Psoas muscle (tissue), 8 donors: ENCODE results near the gene SYF2. TPM values are rescaled to one million over a fixed set of nuclear protein-coding genes. Genes with fewer than 3 reads are reported as not detected.

Source experiments
- ATAC-seq, 4 donors: fragments of 200-7000 bp; cut with Tn5 transposase; one replicate each; pipeline ENCODE4 v1.9.1; 2020; ENCODE audit warnings: moderate library complexity in 3 of 4, mild to moderate bottlenecking in 2 of 4
- DNase-seq, 2 donors: peaks; one replicate each; pipeline ENCODE4 v3.0.0-alpha.2; 2020
- H3K27ac ChIP-seq: fragments of 200-600 bp; one replicate; pipeline ENCODE4 v1.8.0; 2022
- H3K27me3 ChIP-seq, 3 donors: fragments of 200-600 bp in 1 of 3; one replicate each; pipeline versions ENCODE4 v1.6.1 to v1.8.0; 2013 to 2022; ENCODE audit warnings: low read length in 2 of 3, mild to moderate bottlenecking in 2 of 3, moderate library complexity in 1 of 3; ENCODE audit not compliant: insufficient read depth in 3 of 3
- H3K36me3 ChIP-seq, 2 donors: fragments of 200-600 bp in 1 of 2; one replicate each; pipeline versions ENCODE4 v1.6.1 to v1.8.0; 2013 to 2022; ENCODE audit warnings: low read depth in 1 of 2, mild to moderate bottlenecking in 1 of 2, moderate library complexity in 1 of 2; ENCODE audit not compliant: insufficient read depth in 1 of 2
- H3K4me1 ChIP-seq: fragments of 200-600 bp; one replicate; pipeline ENCODE4 v1.8.0; 2022
- H3K4me3 ChIP-seq: fragments of 200-600 bp; one replicate; pipeline ENCODE4 v1.8.0; 2022; ENCODE audit warnings: mild to moderate bottlenecking
- H3K9me3 ChIP-seq: fragments of 200-600 bp; one replicate; pipeline ENCODE4 v1.8.0; 2022
- WGBS, 3 donors: extraction: QIAGEN DNeasy Blood & Tissue Kit; methylation state at CpG; one replicate each; pipeline versions ENCODE4 v1.1.6 to v1.1.7; 2013; 5-methylcytosine and 5-hydroxymethylcytosine counted together
- intact Hi-C, 2 donors: fragments of 100-400 bp; cut with DNase I; formaldehyde crosslinking; loops; one replicate each; pipeline versions ENCODE4 v1.11.0 to v1.14.2; 2022
- polyA plus RNA-seq, 3 donors: library from polyadenylated mRNA; stranded (reverse); fragments of 200-250 nt; gene quantifications; one replicate each; pipeline ENCODE4 v1.2.3, GENCODE V29; 2013
- total RNA-seq, 4 donors: library from RNA; stranded (reverse); fragmentation: NEBNext Ultra II Directional in 2 of 4; extraction: Animal tissue kit (Norgen Biotek cat#: 25700) in 2 of 4; gene quantifications; one replicate each; pipeline versions ENCODE4 v1.2.1 to v1.2.4, GENCODE V29; 2021 to 2023
- TF ChIP-seq, protein P1 (sequence below): fragments of 200-600 bp; IDR thresholded peaks from one replicate; pipeline ENCODE4 v1.8.0; 2022; ENCODE audit warnings: antibody characterized with exemption
- donor health status: healthy with polysubstance abuse.
- donor health status: DM: no; HTN: no; CAD: no; lungs with moderate emphysema.
- donor health status: Bipolar disorder and iron deficiency.
- donor health status: healthy.
- donor health status: DM: yes; HTN: yes; CAD: no.
- donor health status: DM: no; HTN: no; CAD: no.
- donor health status: DM: no; HTN: no; CAD: no.
- donor health status: DM: yes; HTN: yes; CAD: no.

SYF2 gene
- total and polyA plus RNA-seq, 7 donors, result 23.9 to 92.9 (median 44.5) TPM

DNA sequence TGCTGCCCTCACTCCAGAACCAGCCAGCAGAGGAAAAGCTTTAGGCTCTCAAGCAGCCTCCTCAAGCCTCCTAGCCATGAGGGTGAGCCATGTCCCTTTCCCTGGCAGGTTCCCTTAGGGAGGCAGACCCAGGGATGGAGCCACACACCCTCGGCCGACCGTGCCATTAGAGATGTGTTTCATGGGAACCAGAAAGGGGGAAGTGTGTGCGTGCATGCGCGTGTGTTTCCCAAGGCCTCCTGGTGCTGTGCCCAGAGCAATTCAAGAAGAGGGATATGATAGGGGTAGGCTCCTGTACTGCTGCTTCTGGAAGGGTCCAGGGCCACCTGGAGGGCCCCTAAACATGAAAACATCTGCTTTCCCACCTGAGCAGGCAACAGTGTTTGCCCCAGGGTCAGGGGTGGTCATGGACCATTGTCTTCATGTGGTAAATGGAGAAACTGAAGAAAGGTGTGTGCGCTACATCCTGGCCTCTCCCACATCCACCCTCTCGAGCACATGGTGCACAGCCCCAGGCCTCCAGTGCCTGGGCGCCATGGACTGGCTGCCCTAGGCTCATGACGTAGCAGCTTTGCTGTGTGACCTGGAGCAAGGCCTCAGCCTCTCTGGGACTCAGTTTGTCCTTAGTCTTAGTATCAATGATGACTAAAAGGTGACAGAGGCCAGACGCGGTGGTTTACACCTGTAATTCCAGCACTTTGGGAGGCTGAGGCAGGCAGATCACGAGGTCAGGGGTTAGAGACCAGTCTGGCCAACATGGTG is 48.1 kb downstream of the SYF2 start:
- TF ChIP-seq, protein P1, sequence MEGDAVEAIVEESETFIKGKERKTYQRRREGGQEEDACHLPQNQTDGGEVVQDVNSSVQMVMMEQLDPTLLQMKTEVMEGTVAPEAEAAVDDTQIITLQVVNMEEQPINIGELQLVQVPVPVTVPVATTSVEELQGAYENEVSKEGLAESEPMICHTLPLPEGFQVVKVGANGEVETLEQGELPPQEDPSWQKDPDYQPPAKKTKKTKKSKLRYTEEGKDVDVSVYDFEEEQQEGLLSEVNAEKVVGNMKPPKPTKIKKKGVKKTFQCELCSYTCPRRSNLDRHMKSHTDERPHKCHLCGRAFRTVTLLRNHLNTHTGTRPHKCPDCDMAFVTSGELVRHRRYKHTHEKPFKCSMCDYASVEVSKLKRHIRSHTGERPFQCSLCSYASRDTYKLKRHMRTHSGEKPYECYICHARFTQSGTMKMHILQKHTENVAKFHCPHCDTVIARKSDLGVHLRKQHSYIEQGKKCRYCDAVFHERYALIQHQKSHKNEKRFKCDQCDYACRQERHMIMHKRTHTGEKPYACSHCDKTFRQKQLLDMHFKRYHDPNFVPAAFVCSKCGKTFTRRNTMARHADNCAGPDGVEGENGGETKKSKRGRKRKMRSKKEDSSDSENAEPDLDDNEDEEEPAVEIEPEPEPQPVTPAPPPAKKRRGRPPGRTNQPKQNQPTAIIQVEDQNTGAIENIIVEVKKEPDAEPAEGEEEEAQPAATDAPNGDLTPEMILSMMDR, result no peak
- Histone ChIP-seq H3K4me1 (no peaks in the 10 kb centered on the region), H3K27ac (no peak overlapping the region), H3K27me3 (peaks cover 0 to 7% (median 0%) of the 10 kb centered on the region in 3 donors), H3K36me3 (no peaks in the 10 kb centered on the region), H3K4me3 (no peak overlapping the region), H3K9me3 (no peaks in the 10 kb centered on the region)
- ATAC-seq (no peak), DNase-seq (no peak)
- intact Hi-C loops, result no loop called here
- WGBS, 3 donors, result 85 to 88% (median 87%) methylated on average over 13 of the region's 13 CpGs

DNA sequence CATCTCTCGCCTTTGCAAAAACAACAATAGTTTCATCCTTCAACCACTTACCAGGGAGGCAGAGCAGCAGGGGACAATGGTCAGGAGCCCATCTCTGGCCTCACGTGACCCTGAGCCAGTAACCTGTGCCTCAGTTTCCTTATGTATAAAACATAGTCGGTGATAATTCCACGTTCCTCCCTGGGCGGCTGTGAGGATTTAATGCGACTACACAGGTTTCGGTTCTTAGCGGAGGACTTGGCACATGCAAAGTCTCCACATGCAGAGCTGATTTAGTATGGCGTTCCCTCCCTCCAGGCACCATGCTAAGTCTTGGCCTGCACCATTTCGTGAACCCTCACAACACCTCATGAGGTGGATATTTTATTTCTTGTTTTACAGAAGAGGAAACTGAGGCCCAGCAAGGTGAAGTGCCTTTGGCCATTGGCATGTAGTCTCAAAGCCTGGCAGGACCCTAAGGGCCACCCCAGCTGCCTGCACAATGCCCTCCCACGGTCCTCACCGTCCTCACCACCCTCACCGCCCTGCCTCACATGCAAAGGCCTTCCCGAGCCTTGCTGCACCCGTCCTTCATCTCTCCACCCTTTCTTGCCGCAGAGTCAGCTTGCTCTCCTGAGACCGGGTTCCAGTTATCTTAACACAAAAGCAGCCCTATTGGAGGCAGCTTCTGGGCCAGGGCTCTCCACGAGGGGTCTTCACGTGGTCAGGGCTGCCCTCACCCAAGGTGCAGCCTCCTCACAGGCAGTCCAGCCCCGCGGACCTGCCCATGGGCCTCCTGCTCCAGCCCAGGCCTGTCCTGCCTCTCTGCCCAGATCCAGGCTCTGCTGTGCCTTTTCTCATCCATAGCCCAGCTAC is 48.9 kb downstream of the SYF2 start:
- no peak overlapping the region for H3K27ac ChIP-seq
- DNase-seq, result no peak

DNA sequence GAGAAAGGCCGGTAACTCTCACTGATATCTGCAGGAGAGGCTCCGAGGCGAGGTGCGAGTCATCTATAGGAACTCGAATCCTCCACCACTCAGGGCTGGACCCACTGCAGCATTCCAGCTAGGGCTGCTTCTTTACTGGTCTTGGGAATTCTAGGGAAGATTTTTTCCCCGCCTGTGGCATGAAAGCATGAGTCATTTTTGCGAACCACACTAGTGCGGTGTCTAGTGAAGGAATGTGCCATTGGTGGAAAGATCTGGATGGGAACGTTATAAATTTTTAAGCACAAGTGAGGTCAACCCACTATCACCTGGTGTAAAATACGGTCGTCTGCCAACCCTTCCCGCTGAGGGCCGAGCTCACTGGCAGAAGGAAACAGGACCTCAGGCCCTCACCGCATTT is 49.7 kb downstream of the SYF2 start:
- no peaks in the 10 kb centered on the region for H3K9me3 ChIP-seq
- no peak overlapping the region for H3K27ac ChIP-seq
- intact Hi-C loops, result no loop called here
- TF ChIP-seq, protein P1, result no peak
- H3K4me3 ChIP-seq, result no peak overlapping the region
- ATAC-seq (no peak), DNase-seq (no peak)
- 83 to 87% (median 85%) methylated on average over 14 of the region's 14 CpGs for WGBS, 3 donors
- no peaks in the 10 kb centered on the region for H3K36me3 ChIP-seq
- no peaks in the 10 kb centered on the region for H3K4me1 ChIP-seq
- H3K27me3 ChIP-seq, result peaks cover 0 to 7% (median 0%) of the 10 kb centered on the region in 3 donors

More for the DNA sequence above, 48.9 kb downstream of the SYF2 start:
- H3K9me3 ChIP-seq, result no peaks in the 10 kb centered on the region
- ATAC-seq, result no peak
- 89 to 92% (median 91%) methylated on average over 21 of the region's 21 CpGs for WGBS, 3 donors
- H3K4me1 ChIP-seq, result no peaks in the 10 kb centered on the region
- intact Hi-C loops, result no loop called here
- H3K4me3 ChIP-seq, result no peak overlapping the region
- H3K27me3 ChIP-seq, result peaks cover 0 to 7% (median 0%) of the 10 kb centered on the region in 3 donors
- TF ChIP-seq, protein P1, result no peak
- no peaks in the 10 kb centered on the region for H3K36me3 ChIP-seq

DNA sequence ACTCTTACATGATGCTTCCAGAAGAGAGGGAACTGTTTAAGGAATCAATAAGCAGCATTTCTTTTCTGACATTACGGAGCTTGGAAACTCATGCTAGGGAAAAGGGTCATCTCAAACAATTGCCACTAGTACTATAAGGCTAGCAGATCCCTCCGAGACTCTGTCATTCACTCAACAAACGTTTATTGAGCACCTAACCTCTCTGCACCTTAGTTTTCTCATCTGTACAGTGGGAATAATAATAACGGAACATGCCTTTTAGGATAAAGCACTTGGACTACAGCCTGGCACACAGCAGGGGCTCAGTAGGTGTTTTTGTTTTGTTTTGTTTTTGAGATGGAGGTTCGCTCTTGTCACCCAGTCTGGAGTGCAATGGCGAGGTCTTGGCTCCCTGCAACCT is 51.3 kb downstream of the SYF2 start:
- peaks cover 0 to 7% (median 0%) of the 10 kb centered on the region in 3 donors for H3K27me3 ChIP-seq
- DNase-seq (no peak), ATAC-seq (no peak)
- no peaks in the 10 kb centered on the region for H3K36me3 ChIP-seq
- intact Hi-C loops, result no loop called here
- no peak overlapping the region for H3K4me3 ChIP-seq
- H3K27ac ChIP-seq, result no peak overlapping the region
- WGBS, 3 donors, result 81 to 89% (median 87%) methylated on average over 6 of the region's 6 CpGs
- no peaks in the 10 kb centered on the region for H3K4me1 ChIP-seq
- TF ChIP-seq, protein P1, result no peak
- no peaks in the 10 kb centered on the region for H3K9me3 ChIP-seq
